OCI-M2 (cell line): ENCODE results near the gene ANKRD13A.
"Not testable (repeated sequence)": the region's sequence is repeated elsewhere in the genome, so short reads cannot be mapped to it uniquely, and the experiment has no call there.

Experiments
- DNase-seq: peaks from one replicate; lab custom pipeline; 2025; ENCODE audit not compliant: unreplicated experiment; lab: John Stamatoyannopoulos, UW

The ANKRD13A gene

GRCh38 chr12:110047297-110047940 is 48.2 kb downstream of the ANKRD13A start:
- DNase-seq = no peak

DNA sequence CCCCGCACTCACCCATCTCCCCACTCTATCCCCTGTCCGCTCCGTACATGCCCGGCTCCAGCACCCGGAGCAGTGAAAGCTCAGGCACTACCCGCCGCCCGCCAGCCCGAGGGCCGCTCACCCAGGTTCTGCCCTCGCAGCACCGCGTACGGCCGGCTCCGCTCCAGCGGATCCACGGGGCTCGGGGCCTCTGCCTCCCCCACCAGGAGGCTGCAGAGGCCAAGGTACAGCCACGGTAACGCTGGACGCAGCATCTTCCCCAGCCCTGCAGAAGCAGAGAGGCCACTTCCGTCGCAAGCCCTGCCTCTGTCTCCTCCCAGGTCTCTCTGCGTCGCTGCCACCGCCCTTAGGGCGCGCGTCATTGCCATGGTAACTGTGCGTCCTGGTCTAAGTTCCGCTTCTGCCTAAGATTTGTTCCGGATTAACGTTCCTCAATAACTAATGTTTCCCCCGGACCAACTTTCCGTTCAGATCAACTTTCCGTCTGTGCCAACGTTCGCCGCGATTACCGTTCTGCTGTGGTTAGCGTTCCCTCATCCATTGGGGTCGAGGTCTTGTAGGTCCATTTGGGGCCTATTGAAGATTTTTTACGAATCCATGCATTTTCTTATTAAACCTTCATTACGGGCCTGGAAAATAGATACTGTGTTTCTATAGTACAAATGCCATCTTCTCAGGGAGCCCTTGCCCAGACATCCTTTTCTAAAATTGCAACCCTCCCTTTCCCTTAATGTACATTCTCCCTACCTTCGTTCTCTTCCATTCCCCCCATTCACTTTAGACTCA is 49.2 kb downstream of the ANKRD13A start, which contains the start of gene C12orf76:
TSS of gene C12orf76 (minus strand) at position 281 of the 786 bp plus-strand sequence. CDS start at position 254, 27 bp downstream.
- peak; percentile 77 for DNase-seq

- not testable (repeated sequence) for DNase-seq
Measured at GRCh38 chr12:110049034-110049433, 49.8 kb downstream of the ANKRD13A start.

DNA sequence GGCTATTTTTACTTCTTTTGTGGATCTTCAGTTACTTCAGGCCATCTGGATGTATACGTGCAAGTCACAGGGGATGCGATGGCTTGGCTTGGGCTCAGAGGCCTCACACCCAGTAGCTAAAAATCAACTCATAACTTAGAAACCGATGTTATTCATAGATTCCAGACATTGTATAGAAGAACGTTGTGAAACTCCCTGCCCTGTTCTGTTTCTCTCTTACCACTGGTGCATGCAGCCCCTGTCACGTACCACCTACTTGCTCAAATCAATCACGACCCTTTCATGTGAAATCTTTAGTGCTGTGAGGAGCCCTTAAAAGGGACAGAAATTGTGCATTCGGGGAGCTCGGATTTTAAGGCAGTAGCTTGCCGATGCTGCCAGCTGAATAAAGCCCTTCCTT is 50.4 kb downstream of the ANKRD13A start:
- not testable (repeated sequence) for DNase-seq

GRCh38 chr12:110050927-110051326 is 51.7 kb downstream of the ANKRD13A start:
- no peak for DNase-seq

- DNase-seq = not testable (repeated sequence)
Measured at GRCh38 chr12:110055375-110056352, 56.4 kb downstream of the ANKRD13A start.

- DNase-seq = not testable (repeated sequence)
Measured at GRCh38 chr12:110056643-110057042, 57.4 kb downstream of the ANKRD13A start.

GRCh38 chr12:110058875-110059615 is 59.8 kb downstream of the ANKRD13A start:
- DNase-seq = no peak

GRCh38 chr12:110059651-110060000 is 60.4 kb downstream of the ANKRD13A start:
- DNase-seq = no peak

GRCh38 chr12:110062241-110062640 is 63.0 kb downstream of the ANKRD13A start:
- no peak for DNase-seq

DNA sequence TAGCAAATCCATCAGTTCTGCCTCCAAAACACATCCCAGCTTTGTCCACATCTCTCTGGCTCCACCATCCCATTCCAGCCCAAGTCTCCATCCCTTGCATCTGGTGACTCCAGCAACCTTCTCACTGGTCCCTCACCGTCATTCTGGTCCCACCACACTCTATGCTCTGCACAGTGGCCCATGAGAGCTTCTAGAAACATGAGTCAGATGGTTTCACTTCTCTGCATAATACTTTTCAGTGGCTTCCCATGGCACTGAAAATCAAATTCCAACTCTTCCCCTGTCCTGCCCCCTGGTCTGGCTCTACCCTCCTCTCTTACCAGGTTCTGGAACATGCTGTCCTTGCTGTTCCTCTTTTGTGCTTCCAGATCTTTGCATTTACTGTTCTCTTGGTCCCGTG is 66.3 kb downstream of the ANKRD13A start:
- DNase-seq = no peak

DNA sequence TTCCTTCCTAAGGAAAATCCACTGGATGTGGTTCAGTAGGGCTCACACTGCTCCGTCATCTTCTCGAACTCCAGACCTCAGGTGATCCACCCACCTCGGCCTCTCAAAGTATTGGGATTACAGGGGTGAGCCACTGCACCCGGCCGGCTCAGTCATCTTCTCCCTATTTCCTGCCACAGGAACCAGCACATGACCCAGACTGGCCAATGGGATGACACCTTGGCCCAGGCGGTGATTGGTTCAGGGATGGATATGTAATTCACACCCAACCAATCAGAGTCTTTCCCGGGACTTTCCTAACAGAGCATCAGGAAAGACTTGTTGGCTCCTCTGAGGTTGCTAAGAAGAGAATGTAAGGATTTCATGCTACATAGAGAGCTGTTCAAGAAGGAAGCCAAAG is 68.3 kb downstream of the ANKRD13A start:
- DNase-seq = no peak

DNA sequence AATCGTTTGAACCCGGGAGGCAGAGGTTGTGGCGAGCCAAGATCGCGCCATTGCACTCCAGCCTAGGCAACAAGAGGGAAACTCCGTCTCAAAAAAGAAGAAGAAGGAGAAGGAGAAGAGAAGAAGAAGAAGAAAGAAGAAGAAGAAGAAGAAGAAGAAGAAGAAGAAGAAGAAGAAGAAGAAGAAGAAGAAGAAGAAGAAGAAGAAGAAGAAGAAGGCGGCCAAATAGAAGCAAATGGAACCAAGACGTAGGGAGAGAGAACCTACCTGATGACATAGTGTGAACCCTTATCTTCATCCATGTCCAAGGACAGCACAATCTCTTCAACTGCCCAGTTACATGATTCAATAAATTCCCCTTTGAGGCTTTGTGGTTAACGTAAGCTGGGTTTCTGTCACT is 68.9 kb downstream of the ANKRD13A start:
- not testable (repeated sequence) for DNase-seq

DNA sequence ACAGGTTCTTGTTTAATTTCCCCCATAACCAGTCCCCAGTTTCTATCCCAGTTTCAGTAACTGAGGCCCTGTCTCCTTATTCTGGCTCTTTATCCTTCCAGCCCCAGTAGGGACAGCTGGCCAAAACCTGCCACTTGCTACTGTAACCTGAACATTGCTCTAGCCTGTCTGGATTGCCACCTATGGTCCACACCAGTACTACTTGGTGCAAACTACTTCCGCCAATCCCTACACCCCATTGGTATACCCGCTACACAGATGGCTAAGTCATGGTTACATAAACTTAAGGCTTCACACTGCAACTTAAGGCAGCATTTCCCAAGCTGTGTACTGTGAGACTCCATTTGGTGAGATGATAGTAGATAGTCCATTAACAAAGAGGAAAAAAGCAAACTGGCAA is 69.4 kb downstream of the ANKRD13A start:
- no peak for DNase-seq

DNA sequence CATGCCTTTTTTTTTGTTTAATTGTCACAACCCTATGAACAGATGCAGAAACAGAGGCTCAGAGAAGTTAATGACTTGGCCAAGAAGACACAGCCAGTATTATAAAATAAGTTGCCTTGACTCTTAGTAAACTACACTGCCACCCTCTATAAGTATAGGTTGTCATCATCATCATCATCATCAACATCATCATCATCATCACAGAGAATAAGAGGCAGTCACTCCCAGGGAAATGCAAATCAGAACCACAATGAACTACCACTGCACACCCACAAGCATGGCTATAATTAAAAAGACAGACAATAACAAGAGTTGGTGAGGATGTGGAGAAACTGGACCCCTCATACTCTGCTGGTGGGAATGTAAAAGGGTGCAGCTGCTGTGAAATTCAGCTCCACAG is 72.3 kb downstream of the ANKRD13A start:
- no peak for DNase-seq

GRCh38 chr12:110071967-110072366 is 72.7 kb downstream of the ANKRD13A start:
- no peak for DNase-seq

GRCh38 chr12:110072636-110073035 is 73.4 kb downstream of the ANKRD13A start:
- not testable (repeated sequence) for DNase-seq

DNA sequence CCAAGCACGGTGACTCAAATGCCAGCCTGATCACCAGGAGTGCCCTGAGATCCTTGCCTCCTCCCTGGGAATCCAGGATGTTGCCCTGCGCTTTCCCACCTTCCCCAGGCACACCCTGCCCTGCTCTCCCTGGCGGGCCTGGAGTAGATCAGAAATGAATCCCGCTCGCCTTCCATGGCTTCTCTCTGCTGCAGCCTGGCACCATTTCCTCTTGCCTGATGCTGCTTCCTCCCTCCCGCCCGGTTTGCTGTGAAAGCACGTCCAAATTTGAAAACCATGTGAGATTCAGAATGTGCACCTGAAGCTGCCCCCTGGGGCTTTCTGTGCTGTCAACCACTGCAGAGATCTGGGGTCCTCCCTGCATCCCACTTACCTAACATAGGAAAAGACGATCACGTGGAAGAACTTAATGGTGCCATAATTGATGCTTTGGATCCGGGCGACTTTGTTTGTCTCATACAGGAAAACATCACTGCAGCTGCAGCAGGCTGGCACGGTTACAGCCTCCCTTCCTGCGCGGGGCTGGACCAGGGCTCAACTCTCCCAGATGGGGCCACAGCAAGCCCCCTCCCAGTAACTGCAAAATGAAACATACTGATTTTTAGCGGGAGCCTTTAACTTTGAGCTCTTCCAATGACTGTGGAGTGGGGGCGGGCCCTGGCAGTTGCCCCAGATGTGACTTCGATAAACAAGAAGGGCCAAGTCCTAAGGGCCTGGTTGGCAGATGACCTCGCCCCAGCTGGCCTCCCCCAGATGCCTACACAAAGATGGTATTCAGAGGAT is 74.0 kb downstream of the ANKRD13A start:
- no peak for DNase-seq

DNA sequence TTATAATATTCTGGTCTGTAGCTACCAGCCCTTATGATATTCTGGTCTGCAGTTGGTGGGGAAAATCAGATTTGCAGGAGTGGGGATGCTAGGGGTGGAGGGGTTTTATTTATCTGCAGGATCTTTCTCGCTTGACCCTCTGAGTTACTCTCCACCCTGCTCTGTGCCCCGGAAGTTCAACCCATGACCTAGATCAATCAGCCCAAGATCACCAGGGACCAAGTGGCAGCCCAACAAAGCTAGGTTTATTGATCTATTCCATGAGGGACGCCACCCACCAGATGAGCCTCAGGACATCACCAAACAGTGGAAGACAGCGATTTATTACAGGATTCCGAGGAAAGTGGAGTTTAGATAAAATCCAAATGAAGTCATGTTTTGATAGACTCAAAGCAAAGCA is 74.9 kb downstream of the ANKRD13A start:
- DNase-seq = no peak

- no peak for DNase-seq
Measured at GRCh38 chr12:110075880-110076279, 76.7 kb downstream of the ANKRD13A start.
